GM12878 (cell line): ENCODE measurements around the gene CHST4. TPM values are rescaled to one million over a fixed set of nuclear protein-coding genes. Genes with fewer than 3 reads are reported as not detected.
"Not testable (repeated sequence)": the region's sequence is repeated elsewhere in the genome, so short reads cannot be mapped to it uniquely, and the experiment has no call there.

Experiments
- ATAC-seq: fragments of 200-7000 bp; cut with Tn5 transposase; 3 replicates; pipeline ENCODE4 v1.9.1; 2020; ENCODE audit warnings: mild to moderate bottlenecking, moderate library complexity
- BruUV-seq: library from RNA; stranded (reverse); fragments of 400-500 nt; replicated peaks from 2 replicates; lab custom pipeline; 2021; lab: Mats Ljungman, UMichigan
- CTCF ChIA-PET: fragments of 300-600 bp; sonication (Branson Sonifier 250); formaldehyde crosslinking; extraction: SDS; loops from one replicate; lab custom pipeline; 2021; ENCODE audit warnings: inconsistent platforms; lab: Yijun Ruan, JAX
- POLR2A ChIA-PET: fragments of 350-600 bp; formaldehyde crosslinking; extraction: SDS; loops from one replicate; lab custom pipeline; 2021; ENCODE audit warnings: inconsistent platforms; lab: Charles Lee
- RAD21 ChIA-PET: fragments of 300-600 bp; sonication (Branson Sonifier 250); formaldehyde crosslinking; loops from one replicate; lab custom pipeline; 2023; ENCODE audit warnings: antibody characterized with exemption; ENCODE audit not compliant: unreplicated experiment; lab: Charles Lee
- SMC1A ChIA-PET: fragments of 300-600 bp; sonication (Branson Sonifier 250); formaldehyde crosslinking; loops from one replicate; lab custom pipeline; 2023; ENCODE audit not compliant: unreplicated experiment, uncharacterized antibody; lab: Charles Lee
- DNase-seq: peaks from one replicate; pipeline ENCODE4 v3.0.0-alpha.2; 2011; ENCODE audit warnings: low read depth, low spot score
- FAIRE-seq: peaks from 3 replicates; lab custom pipeline; 2011; peaks lifted over from hg19 to GRCh38; lab: Jason Lieb, UNC
- H2AFZ ChIP-seq: 2 replicates; pipeline ENCODE4 v1.6.0; 2011; ENCODE audit warnings: low read depth, low read length, control low read depth; ENCODE audit not compliant: control insufficient read depth
- H3K27ac ChIP-seq: 2 replicates; pipeline ENCODE4 v1.5.1; 2011; ENCODE audit warnings: control low read depth; ENCODE audit not compliant: control insufficient read depth, insufficient read depth
- H3K27me3 ChIP-seq, 2 experiments: replicated peaks in 1 of 2; 2 replicates each; pipeline versions ENCODE4 v1.6.0 to v1.6.1; 2011; ENCODE audit warnings: low read length in 1 of 2; ENCODE audit not compliant: control insufficient read depth in 2 of 2, insufficient read depth in 2 of 2
- H3K36me3 ChIP-seq, 2 experiments: 2 replicates each; pipeline ENCODE4 v1.5.1; 2011; ENCODE audit warnings: low read length in 1 of 2; ENCODE audit not compliant: control insufficient read depth in 2 of 2, insufficient read depth in 2 of 2
- H3K4me1 ChIP-seq: 2 replicates; pipeline ENCODE4 v1.6.1; 2011; ENCODE audit warnings: mild to moderate bottlenecking, low read length, moderate library complexity, mixed read lengths; ENCODE audit not compliant: control insufficient read depth, insufficient read depth
- H3K4me2 ChIP-seq: 2 replicates; pipeline ENCODE4 v1.6.0; 2011; ENCODE audit warnings: control low read depth; ENCODE audit not compliant: control insufficient read depth, insufficient read depth
- H3K4me3 ChIP-seq: fragments of 200-600 bp; sonication (generic); 2 replicates; pipeline ENCODE4 v1.5.1; 2016
- H3K79me2 ChIP-seq: 2 replicates; pipeline ENCODE4 v1.6.0; 2011; ENCODE audit warnings: low read length; ENCODE audit not compliant: control insufficient read depth, insufficient read depth
- H3K9ac ChIP-seq: 2 replicates; pipeline ENCODE4 v1.8.0; 2011; ENCODE audit warnings: low read length, control low read depth, mixed read lengths; ENCODE audit not compliant: control insufficient read depth, insufficient read depth
- H3K9me3 ChIP-seq: replicated peaks from 3 replicates; pipeline ENCODE4 v1.5.1; 2011; ENCODE audit warnings: mild to moderate bottlenecking, low read length; ENCODE audit not compliant: control insufficient read depth, insufficient read depth
- H4K20me1 ChIP-seq: 2 replicates; pipeline ENCODE4 v1.6.0; 2011; ENCODE audit not compliant: control insufficient read depth, insufficient read depth
- BCL11A ChIP-seq: IDR thresholded peaks from 2 replicates; pipeline ENCODE4 v1.6.1; 2011; ENCODE audit warnings: low read depth, low read length
- ESRRA ChIP-seq: IDR thresholded peaks from 2 replicates; pipeline ENCODE4 v1.6.1; 2012; ENCODE audit warnings: mild to moderate bottlenecking, low read length, improper control_type of control experiment
- NR2F1 ChIP-seq: fragments of 450-650 bp; conservative IDR thresholded peaks from 2 replicates; pipeline ENCODE4 v1.6.1; 2017; ENCODE audit warnings: mild to moderate bottlenecking
- PAX5 ChIP-seq: IDR thresholded peaks from 2 replicates; pipeline ENCODE4 v1.6.1; 2011; ENCODE audit warnings: low read depth, low read length, borderline replicate concordance
- SMARCA5 ChIP-seq: fragments of 450-650 bp; IDR thresholded peaks from 2 replicates; pipeline ENCODE4 v1.6.1; 2017; ENCODE audit warnings: mild to moderate bottlenecking
- TCF3 ChIP-seq: IDR thresholded peaks from 2 replicates; pipeline ENCODE4 v1.6.1; 2012; ENCODE audit warnings: low read depth, mild to moderate bottlenecking, low read length, borderline replicate concordance; ENCODE audit not compliant: insufficient read depth
- TCF7 ChIP-seq: IDR thresholded peaks from 2 replicates; pipeline ENCODE4 v1.6.1; 2014; ENCODE audit warnings: antibody characterized with exemption, borderline replicate concordance
- YBX1 ChIP-seq: fragments of 450-650 bp; IDR thresholded peaks from 2 replicates; pipeline ENCODE4 v1.6.1; 2016; ENCODE audit warnings: antibody characterized with exemption
- WGBS: methylation state at CpG from one replicate; pipeline ENCODE4 v1.1.6; 2016; ENCODE audit warnings: low lambda C conversion rate; ENCODE audit not compliant: insufficient replicate concordance, insufficient coverage; ENCODE audit errors: missing lambda C conversion rate; 5-methylcytosine and 5-hydroxymethylcytosine counted together
- in situ Hi-C: fragments of 300-500 bp; cut with MboI; formaldehyde crosslinking; loops from 9 replicates; pipeline ENCODE4 v1.14.3; 2018; ENCODE audit warnings: mixed read lengths
- intact Hi-C: fragments of 100-400 bp; cut with micrococcal nuclease; formaldehyde crosslinking; loops from one replicate; pipeline ENCODE4 v1.14.2; 2022; ENCODE audit not compliant: unreplicated experiment
- polyA plus RNA-seq, 11 experiments: library from polyadenylated mRNA; depleted of rRNA in 4 of 11; unstranded in 6 of 11; stranded (reverse) in 5 of 11; fragments of >200 nt; fragmentation: Nextera tagmentation in 4 of 11; fragmentation: Illumina TruSeq in 1 of 11; extraction: Ambion mirVana in 4 of 11; extraction: Trizol in 1 of 11; gene quantifications; 1 replicate in 1 of 11; 2 replicates in 10 of 11; pipeline versions ENCODE4 v1.2.1 to v1.2.3, GENCODE V29; 2011 to 2016; ENCODE audit warnings: inconsistent platforms in 2 of 11, missing spikeins in 2 of 11, low read depth in 1 of 11
- total RNA-seq, 4 experiments: library from RNA; depleted of rRNA in 3 of 4; stranded (reverse); fragments of >200 nt in 3 of 4; fragmentation: Illumina TruSeq in 1 of 4; extraction: Trizol in 1 of 4; gene quantifications; 2 replicates each; pipeline versions ENCODE4 v1.2.1 to v1.2.3, GENCODE V29; 2013 to 2021
- TF ChIP-seq, protein P1 (sequence below): fragments of 450-650 bp; formaldehyde crosslinking; IDR thresholded peaks from 2 replicates; pipeline ENCODE4 v1.4.0; 2020; ENCODE audit warnings: mild to moderate bottlenecking, moderate library complexity
- TF ChIP-seq, protein P2 (sequence below): fragments of 150-350 bp; IDR thresholded peaks from 2 replicates; pipeline ENCODE4 v1.6.1; 2016; ENCODE audit warnings: low read depth, low read length

CHST4 gene
- total and polyA plus RNA-seq, 10 of the 15 experiments (the other 5 are each of a cell fraction or from before 2014, with no cell fraction given), result 0.10 to 1.7 (median 0.79) TPM

DNA sequence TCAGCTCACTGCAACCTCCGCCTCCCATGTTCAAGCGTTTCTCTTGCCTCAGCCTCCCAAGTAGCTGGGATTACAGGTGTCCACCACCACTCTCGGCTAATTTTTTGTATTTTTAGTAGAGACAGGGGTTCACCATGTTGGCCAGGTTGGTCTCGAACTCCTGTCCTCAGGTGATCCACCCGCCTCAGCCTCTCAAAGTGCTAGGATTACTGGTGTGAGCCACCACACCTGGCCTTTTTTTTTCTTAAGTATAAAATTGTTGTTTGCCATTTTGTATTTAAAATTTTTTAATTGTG lies 56.3 kb downstream of the CHST4 start:
- FAIRE-seq, H3K9me3 ChIP-seq, CTCF ChIA-PET, DNase-seq, H2AFZ ChIP-seq, H3K27ac ChIP-seq, in situ Hi-C loops, H3K79me2 ChIP-seq, BruUV-seq, ATAC-seq, H3K36me3 ChIP-seq, intact Hi-C loops, H3K9ac ChIP-seq, H3K4me2 ChIP-seq, H4K20me1 ChIP-seq, POLR2A ChIA-PET, H3K27me3 ChIP-seq, H3K4me3 ChIP-seq, H3K4me1 ChIP-seq, RAD21 ChIA-PET: not testable (repeated sequence)
- WGBS, result 56% methylated on average over 5 of the region's 5 CpGs
- SMC1A ChIA-PET, result interaction anchor here (0.7 kb wide), 1 partner anchor 29 kb away, joined by 3 read pairs; no protein-coding TSS in a partner anchor

DNA sequence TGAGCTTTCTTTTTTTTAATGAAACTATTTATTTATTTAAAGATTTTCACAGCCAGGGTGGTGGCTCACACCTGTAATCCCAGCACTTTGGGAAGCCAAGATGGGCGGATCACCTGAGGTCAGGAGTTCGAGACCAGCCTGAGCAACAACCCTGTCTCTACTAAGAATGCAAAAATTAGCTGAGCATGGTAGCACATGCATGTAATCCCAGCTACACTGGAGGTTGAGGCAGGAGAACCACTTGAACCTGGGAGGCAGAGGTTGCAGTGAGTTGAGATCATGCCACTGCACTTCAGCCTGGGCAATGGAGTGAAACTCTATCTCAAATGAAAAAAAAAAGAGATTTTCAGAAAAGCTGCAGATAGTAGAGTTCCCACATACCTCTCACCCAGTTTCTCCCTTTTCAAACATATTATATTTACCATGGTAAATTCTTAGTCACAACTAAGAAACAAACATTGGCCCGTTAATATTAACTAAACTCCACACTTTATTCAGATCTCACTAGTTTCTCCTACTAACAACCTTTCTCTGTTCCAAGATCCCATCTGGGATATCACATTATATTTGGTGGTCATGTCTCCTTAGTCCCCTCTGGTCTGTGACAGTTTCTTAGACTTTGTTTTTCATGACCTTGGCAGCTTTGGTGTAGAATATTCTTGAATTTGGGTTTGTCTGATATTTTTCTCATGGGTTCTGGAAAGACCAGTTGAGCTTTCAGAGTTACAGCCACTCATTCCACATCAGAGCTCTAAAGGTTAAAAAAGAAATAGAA lies 58.5 kb downstream of the CHST4 start:
- Histone ChIP-seq H3K9me3 (no peaks in the 10 kb centered on the region), H3K4me3 (no peak overlapping the region), H2AFZ (no peak overlapping the region), H3K36me3 (no peaks in the 10 kb centered on the region), H4K20me1 (no peaks in the 10 kb centered on the region), H3K27ac (no peak overlapping the region), H3K79me2 (no peaks in the 10 kb centered on the region), H3K4me1 (no peaks in the 10 kb centered on the region), H3K4me2 (no peak overlapping the region), H3K9ac (no peak overlapping the region), H3K27me3 (no peaks in the 10 kb centered on the region)
- ChIA-PET SMC1A (interaction anchor here (0.6 to 1.5 kb wide), 3 partner anchors 19 to 39 kb away, joined by 3 to 6 read pairs (median 4); no protein-coding TSS in a partner anchor), POLR2A (no interaction called here), CTCF (interaction anchor here (0.6 to 2.4 kb wide), 5 partner anchors 9 to 847 kb away, joined by 3 to 7 read pairs (median 3); partner anchors contain the start of gene TAT), RAD21 (interaction anchor here (1.1 to 2.7 kb wide), 2 partner anchors 20 to 27 kb away, joined by 3 to 8 read pairs; no protein-coding TSS in a partner anchor)
- in situ Hi-C loops (no loop called here), intact Hi-C loops (no loop called here)
- BruUV-seq, result no TSS peak
- no peak for FAIRE-seq
- no peak for DNase-seq
- WGBS, result 41% methylated on average over 3 of the region's 3 CpGs
- ATAC-seq, result no peak
- TF ChIP-seq NR2F1 (no peak), PAX5 (no peak), TCF3 (no peak), TCF7 (no peak), ESRRA (no peak), BCL11A (no peak), SMARCA5 (no peak), YBX1 (no peak)
- TF ChIP-seq, protein P1, sequence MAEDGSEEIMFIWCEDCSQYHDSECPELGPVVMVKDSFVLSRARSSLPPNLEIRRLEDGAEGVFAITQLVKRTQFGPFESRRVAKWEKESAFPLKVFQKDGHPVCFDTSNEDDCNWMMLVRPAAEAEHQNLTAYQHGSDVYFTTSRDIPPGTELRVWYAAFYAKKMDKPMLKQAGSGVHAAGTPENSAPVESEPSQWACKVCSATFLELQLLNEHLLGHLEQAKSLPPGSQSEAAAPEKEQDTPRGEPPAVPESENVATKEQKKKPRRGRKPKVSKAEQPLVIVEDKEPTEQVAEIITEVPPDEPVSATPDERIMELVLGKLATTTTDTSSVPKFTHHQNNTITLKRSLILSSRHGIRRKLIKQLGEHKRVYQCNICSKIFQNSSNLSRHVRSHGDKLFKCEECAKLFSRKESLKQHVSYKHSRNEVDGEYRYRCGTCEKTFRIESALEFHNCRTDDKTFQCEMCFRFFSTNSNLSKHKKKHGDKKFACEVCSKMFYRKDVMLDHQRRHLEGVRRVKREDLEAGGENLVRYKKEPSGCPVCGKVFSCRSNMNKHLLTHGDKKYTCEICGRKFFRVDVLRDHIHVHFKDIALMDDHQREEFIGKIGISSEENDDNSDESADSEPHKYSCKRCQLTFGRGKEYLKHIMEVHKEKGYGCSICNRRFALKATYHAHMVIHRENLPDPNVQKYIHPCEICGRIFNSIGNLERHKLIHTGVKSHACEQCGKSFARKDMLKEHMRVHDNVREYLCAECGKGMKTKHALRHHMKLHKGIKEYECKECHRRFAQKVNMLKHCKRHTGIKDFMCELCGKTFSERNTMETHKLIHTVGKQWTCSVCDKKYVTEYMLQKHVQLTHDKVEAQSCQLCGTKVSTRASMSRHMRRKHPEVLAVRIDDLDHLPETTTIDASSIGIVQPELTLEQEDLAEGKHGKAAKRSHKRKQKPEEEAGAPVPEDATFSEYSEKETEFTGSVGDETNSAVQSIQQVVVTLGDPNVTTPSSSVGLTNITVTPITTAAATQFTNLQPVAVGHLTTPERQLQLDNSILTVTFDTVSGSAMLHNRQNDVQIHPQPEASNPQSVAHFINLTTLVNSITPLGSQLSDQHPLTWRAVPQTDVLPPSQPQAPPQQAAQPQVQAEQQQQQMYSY (CRISPR knock-in tag), result no peak
- TF ChIP-seq, protein P2, sequence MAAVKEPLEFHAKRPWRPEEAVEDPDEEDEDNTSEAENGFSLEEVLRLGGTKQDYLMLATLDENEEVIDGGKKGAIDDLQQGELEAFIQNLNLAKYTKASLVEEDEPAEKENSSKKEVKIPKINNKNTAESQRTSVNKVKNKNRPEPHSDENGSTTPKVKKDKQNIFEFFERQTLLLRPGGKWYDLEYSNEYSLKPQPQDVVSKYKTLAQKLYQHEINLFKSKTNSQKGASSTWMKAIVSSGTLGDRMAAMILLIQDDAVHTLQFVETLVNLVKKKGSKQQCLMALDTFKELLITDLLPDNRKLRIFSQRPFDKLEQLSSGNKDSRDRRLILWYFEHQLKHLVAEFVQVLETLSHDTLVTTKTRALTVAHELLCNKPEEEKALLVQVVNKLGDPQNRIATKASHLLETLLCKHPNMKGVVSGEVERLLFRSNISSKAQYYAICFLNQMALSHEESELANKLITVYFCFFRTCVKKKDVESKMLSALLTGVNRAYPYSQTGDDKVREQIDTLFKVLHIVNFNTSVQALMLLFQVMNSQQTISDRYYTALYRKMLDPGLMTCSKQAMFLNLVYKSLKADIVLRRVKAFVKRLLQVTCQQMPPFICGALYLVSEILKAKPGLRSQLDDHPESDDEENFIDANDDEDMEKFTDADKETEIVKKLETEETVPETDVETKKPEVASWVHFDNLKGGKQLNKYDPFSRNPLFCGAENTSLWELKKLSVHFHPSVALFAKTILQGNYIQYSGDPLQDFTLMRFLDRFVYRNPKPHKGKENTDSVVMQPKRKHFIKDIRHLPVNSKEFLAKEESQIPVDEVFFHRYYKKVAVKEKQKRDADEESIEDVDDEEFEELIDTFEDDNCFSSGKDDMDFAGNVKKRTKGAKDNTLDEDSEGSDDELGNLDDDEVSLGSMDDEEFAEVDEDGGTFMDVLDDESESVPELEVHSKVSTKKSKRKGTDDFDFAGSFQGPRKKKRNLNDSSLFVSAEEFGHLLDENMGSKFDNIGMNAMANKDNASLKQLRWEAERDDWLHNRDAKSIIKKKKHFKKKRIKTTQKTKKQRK, result no peak
